PC-9 (cell line): ENCODE results near the gene SEC14L6. TPM values are rescaled to one million over a fixed set of nuclear protein-coding genes. Genes with fewer than 3 reads are reported as not detected.

Experiments used
- BruUV-seq: library from RNA; stranded (reverse); fragments of 400-500 nt; replicated peaks from 2 replicates; lab custom pipeline; 2021; lab: Mats Ljungman, UMichigan
- CTCF ChIA-PET: fragments of 300-600 bp; sonication (Branson Sonifier 250); formaldehyde crosslinking; loops from one replicate; lab custom pipeline; 2022; ENCODE audit warnings: antibody characterized with exemption; lab: Charles Lee
- POLR2A ChIA-PET: fragments of 300-600 bp; sonication (Branson Sonifier 250); formaldehyde crosslinking; loops from one replicate; lab custom pipeline; 2022; ENCODE audit warnings: antibody characterized with exemption; ENCODE audit not compliant: unreplicated experiment; lab: Charles Lee
- DNase-seq, 2 experiments: peaks; one replicate each; pipeline versions ENCODE4 v3.0.0 to v3.0.0-alpha.2; 2015 to 2022; ENCODE audit warnings: mixed read lengths in 1 of 2
- H2AFZ ChIP-seq: fragments of 200-600 bp; sonication (generic); 2 replicates; pipeline ENCODE4 v1.8.1; 2017; ENCODE audit warnings: antibody characterized with exemption
- H3F3A ChIP-seq: fragments of 200-600 bp; sonication (generic); 2 replicates; pipeline ENCODE4 v1.8.1; 2017; ENCODE audit warnings: antibody characterized with exemption, mild to moderate bottlenecking, low read depth; ENCODE audit not compliant: insufficient read depth
- H3K27ac ChIP-seq: fragments of 200-600 bp; sonication (generic); 2 replicates; pipeline ENCODE4 v1.6.1; 2016; ENCODE audit warnings: mixed run types
- H3K27me3 ChIP-seq: fragments of 200-600 bp; sonication (generic); 2 replicates; pipeline ENCODE4 v1.6.1; 2016; ENCODE audit warnings: low read depth, mixed run types; ENCODE audit not compliant: insufficient read depth
- H3K36me3 ChIP-seq: fragments of 200-600 bp; sonication (generic); 2 replicates; pipeline ENCODE4 v1.6.1; 2016; ENCODE audit warnings: low read depth, mixed run types
- H3K4me1 ChIP-seq: fragments of 200-600 bp; sonication (generic); replicated peaks from 2 replicates; pipeline ENCODE4 v1.6.1; 2016; ENCODE audit warnings: mixed run types; ENCODE audit not compliant: insufficient read depth
- H3K4me2 ChIP-seq: fragments of 200-600 bp; sonication (generic); 2 replicates; pipeline ENCODE4 v1.6.1; 2017; ENCODE audit warnings: mixed run types
- H3K4me3 ChIP-seq: fragments of 200-600 bp; sonication (generic); 2 replicates; pipeline ENCODE4 v1.6.1; 2016; ENCODE audit warnings: mixed run types
- H3K79me2 ChIP-seq: fragments of 200-600 bp; sonication (generic); 2 replicates; pipeline ENCODE4 v1.6.1; 2017; ENCODE audit warnings: low read depth, mixed run types
- H3K9me2 ChIP-seq: fragments of 200-600 bp; sonication (generic); 2 replicates; pipeline ENCODE4 v1.8.1; 2017; ENCODE audit warnings: mild to moderate bottlenecking; ENCODE audit not compliant: insufficient read depth
- H3K9me3 ChIP-seq: fragments of 200-600 bp; sonication (generic); 2 replicates; pipeline ENCODE4 v1.8.1; 2016; ENCODE audit warnings: low read depth; ENCODE audit not compliant: insufficient read depth
- H4K20me1 ChIP-seq: fragments of 200-600 bp; sonication (generic); 2 replicates; pipeline ENCODE4 v1.8.1; 2017; ENCODE audit not compliant: insufficient read depth
- CTCF ChIP-seq: fragments of 200-600 bp; sonication (generic); conservative IDR thresholded peaks from 2 replicates; pipeline ENCODE4 v1.6.1; 2017; ENCODE audit warnings: mixed run types, antibody characterized with exemption, mild to moderate bottlenecking, moderate library complexity
- EZH2 ChIP-seq: fragments of 200-600 bp; sonication (generic); IDR thresholded peaks from 2 replicates; pipeline ENCODE4 v1.8.0; 2017; ENCODE audit warnings: antibody characterized with exemption, low read depth
- intact Hi-C: fragments of 100-400 bp; cut with micrococcal nuclease; formaldehyde crosslinking; loops from one replicate; pipeline ENCODE4 v1.10.0; 2022; ENCODE audit not compliant: unreplicated experiment
- total RNA-seq: library from RNA; stranded (reverse); gene quantifications from 2 replicates; pipeline ENCODE4 v1.2.3, GENCODE V29; 2021

SEC14L6 gene
- total RNA-seq, 1 experiment from 2014 or later = 0.31 TPM

GRCh38 chr22:30539368-30539767 is 7.2 kb downstream of the SEC14L6 start:
- Histone ChIP-seq H3K27ac (no peak overlapping the region), H3K79me2 (no peaks in the 10 kb centered on the region), H3K27me3 (no peaks in the 10 kb centered on the region), H3K4me3 (no peak overlapping the region), H3K36me3 (no peaks in the 10 kb centered on the region), H2AFZ (no peak overlapping the region), H3K4me1 (no peaks in the 10 kb centered on the region), H3K4me2 (no peak overlapping the region), H3K9me2 (no peaks in the 10 kb centered on the region), H3F3A (no peaks in the 10 kb centered on the region; the same call in 1 of the 2 replicates), H3K9me3 (no peaks in the 10 kb centered on the region), H4K20me1 (no peaks in the 10 kb centered on the region)
- TF ChIP-seq EZH2 (no peak), CTCF (no peak)
- POLR2A ChIA-PET = no interaction called here
- CTCF ChIA-PET = no interaction called here
- DNase-seq = no peak
- intact Hi-C loops = no loop called here
- no TSS peak for BruUV-seq

GRCh38 chr22:30538280-30538679 is 8.3 kb downstream of the SEC14L6 start:
- Histone ChIP-seq H4K20me1 (no peaks in the 10 kb centered on the region), H3K27ac (no peak overlapping the region), H2AFZ (no peak overlapping the region), H3K27me3 (no peaks in the 10 kb centered on the region), H3K9me3 (no peaks in the 10 kb centered on the region), H3K4me3 (no peak overlapping the region), H3K36me3 (no peaks in the 10 kb centered on the region), H3K4me1 (no peaks in the 10 kb centered on the region), H3K79me2 (no peaks in the 10 kb centered on the region), H3F3A (no peaks in the 10 kb centered on the region; the same call in 1 of the 2 replicates), H3K9me2 (no peaks in the 10 kb centered on the region), H3K4me2 (no peak overlapping the region)
- TF ChIP-seq CTCF = no peak
- no peak for TF ChIP-seq EZH2
- no peak for DNase-seq
- CTCF ChIA-PET = no interaction called here
- intact Hi-C loops = no loop called here
- POLR2A ChIA-PET = no interaction called here
- no TSS peak for BruUV-seq

GRCh38 chr22:30537083-30537731 is 9.3 kb downstream of the SEC14L6 start:
- CTCF ChIA-PET = no interaction called here
- no peak overlapping the region for H2AFZ ChIP-seq
- no peak overlapping the region for H3K27ac ChIP-seq
- no peaks in the 10 kb centered on the region for H3K79me2 ChIP-seq
- no peak for DNase-seq
- no peaks in the 10 kb centered on the region for H3K9me2 ChIP-seq
- no peaks in the 10 kb centered on the region for H3K27me3 ChIP-seq
- H4K20me1 ChIP-seq = no peaks in the 10 kb centered on the region
- no peak overlapping the region for H3K4me3 ChIP-seq
- TF ChIP-seq CTCF (no peak), EZH2 (no peak)
- no peaks in the 10 kb centered on the region for H3K4me1 ChIP-seq
- POLR2A ChIA-PET = no interaction called here
- no peaks in the 10 kb centered on the region for H3K9me3 ChIP-seq
- intact Hi-C loops = no loop called here
- H3K36me3 ChIP-seq = no peaks in the 10 kb centered on the region
- H3K4me2 ChIP-seq = no peak overlapping the region
- BruUV-seq = no TSS peak
- no peaks in the 10 kb centered on the region; the same call in 1 of the 2 replicates for H3F3A ChIP-seq
